Neural progenitor cell (in vitro differentiated cells): ENCODE results near the gene TMEM200C. TPM values are rescaled to one million over a fixed set of nuclear protein-coding genes. Genes with fewer than 3 reads are reported as not detected.
A peak's percentile ranks its signal among the peaks of the same experiment; 100 is the strongest.

ENCODE experiments used
- DNase-seq: peaks from one replicate; pipeline ENCODE4 v3.0.0-alpha.2; 2016; ENCODE audit warnings: low spot score
- H2AFZ ChIP-seq: fragments of 200-600 bp; sonication (generic); replicated peaks from 2 replicates; pipeline ENCODE4 v1.6.1; 2016; ENCODE audit warnings: antibody characterized with exemption
- H3F3A ChIP-seq: fragments of 200-600 bp; sonication (generic); 2 replicates; pipeline ENCODE4 v1.6.1; 2016; ENCODE audit warnings: antibody characterized with exemption, low read depth
- H3K27ac ChIP-seq: fragments of 200-600 bp; sonication (generic); 2 replicates; pipeline ENCODE4 v1.5.1; 2016; ENCODE audit warnings: mild to moderate bottlenecking
- H3K27me3 ChIP-seq: fragments of 200-600 bp; sonication (generic); 2 replicates; pipeline ENCODE4 v1.6.1; 2016; ENCODE audit warnings: mild to moderate bottlenecking, moderate library complexity
- H3K36me3 ChIP-seq: fragments of 200-600 bp; sonication (generic); 2 replicates; pipeline ENCODE4 v1.5.1; 2016
- H3K4me1 ChIP-seq: fragments of 200-600 bp; sonication (generic); 2 replicates; pipeline ENCODE4 v1.6.1; 2016; ENCODE audit warnings: mixed run types
- H3K4me2 ChIP-seq: fragments of 200-600 bp; sonication (generic); 2 replicates; pipeline ENCODE4 v1.6.1; 2016
- H3K4me3 ChIP-seq: fragments of 200-600 bp; sonication (generic); 2 replicates; pipeline ENCODE4 v1.5.1; 2016
- H3K79me2 ChIP-seq: fragments of 200-600 bp; sonication (generic); 2 replicates; pipeline ENCODE4 v1.6.1; 2016; ENCODE audit warnings: low read depth
- H3K9ac ChIP-seq: fragments of 200-600 bp; sonication (generic); 2 replicates; pipeline ENCODE4 v1.6.1; 2016
- H3K9me3 ChIP-seq: fragments of 200-600 bp; sonication (generic); 2 replicates; pipeline ENCODE4 v1.5.1; 2016; ENCODE audit warnings: low read depth
- H4K20me1 ChIP-seq: fragments of 200-600 bp; sonication (generic); 2 replicates; pipeline ENCODE4 v1.6.1; 2016; ENCODE audit warnings: low read depth
- H3K27ac Mint-ChIP-seq: 3 replicates; pipeline ENCODE4 v1.8.0; 2021; ENCODE audit warnings: mixed read lengths
- H3K27me3 Mint-ChIP-seq: 2 replicates; pipeline ENCODE4 v1.8.0; 2022; ENCODE audit warnings: low read depth, mild to moderate bottlenecking, inconsistent platforms, moderate library complexity, mixed read lengths; ENCODE audit not compliant: insufficient read depth
- H3K36me3 Mint-ChIP-seq: 3 replicates; pipeline ENCODE4 v1.8.0; 2021; ENCODE audit warnings: mixed read lengths
- H3K4me1 Mint-ChIP-seq: 3 replicates; pipeline ENCODE4 v1.8.0; 2021; ENCODE audit warnings: mixed read lengths
- H3K4me3 Mint-ChIP-seq: 3 replicates; pipeline ENCODE4 v1.8.0; 2021; ENCODE audit warnings: mild to moderate bottlenecking, moderate library complexity, mixed read lengths
- H3K9me3 Mint-ChIP-seq: 3 replicates; pipeline ENCODE4 v1.8.0; 2020; ENCODE audit warnings: mixed read lengths
- CTCF ChIP-seq: fragments of 200-600 bp; sonication (generic); IDR thresholded peaks from 2 replicates; pipeline ENCODE4 v1.5.1; 2017; ENCODE audit warnings: antibody characterized with exemption, mild to moderate bottlenecking
- EZH2 ChIP-seq: fragments of 200-600 bp; sonication (generic); IDR thresholded peaks from 2 replicates; pipeline ENCODE4 v1.6.1; 2017; ENCODE audit warnings: antibody characterized with exemption, mild to moderate bottlenecking, moderate library complexity
- EZH2phosphoT487 ChIP-seq: fragments of 200-600 bp; sonication (generic); IDR thresholded peaks from 2 replicates; pipeline ENCODE4 v1.6.1; 2017; ENCODE audit warnings: antibody characterized with exemption
- total RNA-seq: library from RNA; depleted of rRNA; stranded (reverse); fragments of >200 nt; gene quantifications from 2 replicates; pipeline ENCODE4 v1.2.3, GENCODE V29; 2015; ENCODE audit warnings: low replicate concordance

The TMEM200C gene
- total RNA-seq, 1 donor from 2014 or later = 1.4 TPM

- Mint-ChIP-seq H3K9me3 (peaks cover 9% of the 10 kb centered on the region), H3K4me3 (no peak overlapping the region), H3K27ac (no peak overlapping the region), H3K36me3 (peaks cover 38% of the 10 kb centered on the region), H3K4me1 (peaks cover 19% of the 10 kb centered on the region), H3K27me3 (no peaks in the 10 kb centered on the region)
- no peak for DNase-seq
- Histone ChIP-seq H2AFZ (no peak overlapping the region), H3K36me3 (no peaks in the 10 kb centered on the region), H3K9ac (no peak overlapping the region), H3K27ac (no peak overlapping the region), H4K20me1 (no peaks in the 10 kb centered on the region), H3K9me3 (no peaks in the 10 kb centered on the region), H3K79me2 (peaks cover 9% of the 10 kb centered on the region), H3K4me1 (peaks cover 14% of the 10 kb centered on the region), H3K4me2 (no peak overlapping the region), H3K4me3 (no peak overlapping the region), H3K27me3 (peaks cover 6% of the 10 kb centered on the region), H3F3A (peaks cover 8% of the 10 kb centered on the region)
- TF ChIP-seq EZH2 = no peak
- TF ChIP-seq EZH2phosphoT487 = no peak
- TF ChIP-seq CTCF = no peak
Measured at GRCh38 chr18:5899835-5900234, 4.5 kb upstream of the TMEM200C start.

- H3K27me3 Mint-ChIP-seq = peaks cover 3% of the 10 kb centered on the region
- peaks cover 8% of the 10 kb centered on the region for H3F3A ChIP-seq
- peaks cover 41% of the 10 kb centered on the region for H3K4me1 Mint-ChIP-seq
- peak overlapping the region; percentile 37 for H3K9ac ChIP-seq
- H3K4me3 Mint-ChIP-seq = peak overlapping the region; percentile 96
- peaks cover 4% of the 10 kb centered on the region for H3K9me3 Mint-ChIP-seq
- peak overlapping the region; percentile 87 for H2AFZ ChIP-seq
- H3K4me2 ChIP-seq = peak overlapping the region; percentile 86
- H3K79me2 ChIP-seq = peaks cover 31% of the 10 kb centered on the region
- peak overlapping the region; percentile 88 for H3K4me3 ChIP-seq
- TF ChIP-seq EZH2 (peak; percentile 32), CTCF (peak; percentile 7), EZH2phosphoT487 (no peak)
- H3K4me1 ChIP-seq = peaks cover 24% of the 10 kb centered on the region
- peak overlapping the region; percentile 62 for H3K27ac ChIP-seq
- peaks cover 26% of the 10 kb centered on the region for H4K20me1 ChIP-seq
- no peaks in the 10 kb centered on the region for H3K9me3 ChIP-seq
- H3K27ac Mint-ChIP-seq = peak overlapping the region; percentile 97
- no peaks in the 10 kb centered on the region for H3K36me3 ChIP-seq
- peak; percentile 86 for DNase-seq
- peaks cover 32% of the 10 kb centered on the region for H3K36me3 Mint-ChIP-seq
- H3K27me3 ChIP-seq = peaks cover 36% of the 10 kb centered on the region
Measured at GRCh38 chr18:5895876-5896740, 786 bp upstream of the TMEM200C start.

- TF ChIP-seq EZH2phosphoT487 (no peak), CTCF (no peak), EZH2 (no peak)
- H3K9me3 Mint-ChIP-seq = peaks cover 1% of the 10 kb centered on the region
- Histone ChIP-seq H3K4me1 (peaks cover 28% of the 10 kb centered on the region), H3K9ac (peak overlapping the region; percentile 8), H2AFZ (peak overlapping the region; percentile 92), H3K4me3 (peak overlapping the region; percentile 88), H3K79me2 (peaks cover 31% of the 10 kb centered on the region), H4K20me1 (peaks cover 32% of the 10 kb centered on the region), H3K27ac (no peak overlapping the region), H3K9me3 (no peaks in the 10 kb centered on the region), H3K27me3 (peaks cover 49% of the 10 kb centered on the region), H3K4me2 (peak overlapping the region; percentile 86), H3K36me3 (no peaks in the 10 kb centered on the region), H3F3A (peaks cover 12% of the 10 kb centered on the region)
- H3K4me3 Mint-ChIP-seq = peak overlapping the region; percentile 96
- H3K27ac Mint-ChIP-seq = peak overlapping the region; percentile 97
- peaks cover 24% of the 10 kb centered on the region for H3K36me3 Mint-ChIP-seq
- DNase-seq = peak; percentile 62
- H3K4me1 Mint-ChIP-seq = peaks cover 41% of the 10 kb centered on the region
- H3K27me3 Mint-ChIP-seq = peaks cover 3% of the 10 kb centered on the region
Measured at GRCh38 chr18:5894611-5895298, 567 bp downstream of the TMEM200C start.
